ENCODE measurements around the gene TNFRSF1A. TPM values are rescaled to one million over a fixed set of nuclear protein-coding genes. Genes with fewer than 3 reads are reported as not detected.

The TNFRSF1A gene
- total and polyA plus RNA-seq, 9 of the 15 experiments (the other 6 are each of a cell fraction or from before 2014, with no cell fraction given) = 0.76 to 43.5 (median 30.0) TPM

GRCh38 chr12:6367065-6367968 lies 25.4 kb upstream of the TNFRSF1A start (continued):
- TF ChIP-seq FOXO4 (CRISPR knock-in tag; IDR thresholded peaks at IDR 0.05) = no peak
- no peak for TF ChIP-seq NR2C1 (IDR thresholded peaks at IDR 0.05)
- no peak for TF ChIP-seq NR2C1 (tag; IDR thresholded peaks at IDR 0.05)
- no peak for TF ChIP-seq EZH2 (IDR thresholded peaks at IDR 0.05; ENCODE audit: borderline replicate concordance, low read depth, low read length)
- TF ChIP-seq NFIC (IDR thresholded peaks at IDR 0.05) = peak; percentile 65
- no peak for TF ChIP-seq NR3C1 (CRISPR knock-in tag; IDR thresholded peaks at IDR 0.05)
- TF ChIP-seq SIN3A (IDR thresholded peaks at IDR 0.05; ENCODE audit: borderline replicate concordance in 2 of 2, control insufficient read depth in 1 of 2, low read depth in 2 of 2, low read length in 2 of 2) = no peak
- no peak for TF ChIP-seq SRSF7 (optimal IDR thresholded peaks at IDR 0.05; ENCODE audit: low read depth, low read length)
- no peak for TF ChIP-seq PCBP1 (IDR thresholded peaks at IDR 0.05; ENCODE audit: low read depth, low read length, poor library complexity, severe bottlenecking)
- TF ChIP-seq SMAD2 (IDR thresholded peaks at IDR 0.05; ENCODE audit: low read depth, low read length) = no peak
- TF ChIP-seq DACH1 (IDR thresholded peaks at IDR 0.05; ENCODE audit: partially characterized antibody) = no peak
- peak; percentile 71 for TF ChIP-seq USF1 (CRISPR knock-in tag; IDR thresholded peaks at IDR 0.05)
- TF ChIP-seq L3MBTL2 (IDR thresholded peaks at IDR 0.05) = peak; percentile 53; the same call in 1 of the 2 replicates
- no peak for TF ChIP-seq SP1 (CRISPR knock-in tag; IDR thresholded peaks at IDR 0.05)

Measured in K562 (cell line).